ENCODE measurements around the gene FTCD.

FTCD gene

DNA sequence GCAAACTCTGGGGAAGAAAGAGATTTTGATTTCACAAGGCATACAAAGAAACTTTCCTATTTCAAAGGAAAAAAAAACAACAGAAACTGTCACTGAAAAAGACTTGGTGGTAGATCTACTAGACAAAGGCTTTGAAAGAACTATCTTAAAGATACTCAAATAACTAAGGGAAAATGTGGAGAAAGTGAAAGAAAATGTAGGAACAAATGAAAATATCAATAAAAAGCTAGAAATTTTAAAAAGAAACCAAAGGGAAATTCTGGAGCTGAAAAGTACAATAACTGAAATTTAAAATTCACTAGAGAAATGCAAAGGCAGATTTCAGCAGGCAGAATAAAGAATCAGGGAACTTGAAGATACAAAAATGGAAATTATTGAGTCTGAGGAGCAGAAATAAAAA is 51.3 kb downstream of the FTCD start:
- no peak for DNase-seq

DNA sequence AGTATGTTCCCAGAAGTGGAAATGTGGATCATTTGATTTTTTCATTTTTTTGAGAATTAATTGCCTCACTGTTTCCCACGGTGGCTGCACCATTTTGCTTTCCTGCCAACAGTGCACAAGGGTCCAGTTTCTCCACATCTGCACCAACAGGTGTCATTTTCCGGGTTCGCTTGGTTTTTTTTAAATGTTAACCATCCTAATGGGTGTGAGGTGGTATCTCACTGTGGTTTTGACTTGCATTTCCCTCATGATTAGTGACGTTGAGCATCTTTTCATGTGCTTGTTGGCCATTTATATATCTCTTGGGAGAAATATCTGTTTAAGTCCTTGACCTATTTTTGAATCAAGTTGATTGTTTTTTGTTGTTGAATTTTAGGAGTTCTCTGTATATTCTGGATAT is 54.5 kb downstream of the FTCD start:
- no peak for DNase-seq

DNA sequence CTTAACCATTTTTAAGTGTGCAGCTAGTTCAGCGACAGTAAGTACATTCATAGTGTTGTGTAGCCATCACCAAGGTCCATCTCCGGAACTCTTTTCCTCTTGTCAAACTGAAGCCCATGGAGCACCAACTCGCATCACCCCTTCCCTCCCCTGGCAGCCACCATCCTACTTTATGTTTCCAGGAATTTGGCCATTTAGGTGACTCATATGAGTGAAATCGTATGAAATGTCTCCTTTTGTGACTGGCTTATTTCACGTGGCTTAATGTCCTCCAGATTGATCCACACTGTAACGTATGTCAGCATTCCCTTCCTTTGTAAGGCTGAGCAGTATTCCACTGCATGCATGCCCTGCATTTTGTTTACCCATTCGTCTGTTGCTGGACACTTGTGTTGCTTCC is 55.0 kb downstream of the FTCD start:
- DNase-seq: no peak

DNA sequence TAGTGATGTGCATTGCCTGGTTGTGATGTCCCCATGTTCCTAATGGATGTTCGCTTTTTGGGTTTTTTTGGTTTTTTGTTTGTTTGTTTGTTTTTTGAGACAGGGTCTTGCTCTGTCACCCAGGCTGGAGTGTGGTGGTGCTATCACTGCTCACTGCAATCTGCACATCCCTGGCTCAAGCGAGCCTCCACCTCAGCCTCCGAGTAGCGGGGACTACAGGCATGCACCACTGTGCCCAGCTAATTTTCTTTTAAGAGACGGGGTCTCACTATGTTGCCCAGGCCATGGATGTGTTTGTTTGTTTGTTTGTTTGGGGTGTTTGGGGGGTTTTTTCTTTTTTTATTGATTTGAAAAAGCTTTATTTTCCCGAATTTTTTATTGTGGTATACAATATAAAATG is 55.4 kb downstream of the FTCD start:
- DNase-seq: no peak

DNA sequence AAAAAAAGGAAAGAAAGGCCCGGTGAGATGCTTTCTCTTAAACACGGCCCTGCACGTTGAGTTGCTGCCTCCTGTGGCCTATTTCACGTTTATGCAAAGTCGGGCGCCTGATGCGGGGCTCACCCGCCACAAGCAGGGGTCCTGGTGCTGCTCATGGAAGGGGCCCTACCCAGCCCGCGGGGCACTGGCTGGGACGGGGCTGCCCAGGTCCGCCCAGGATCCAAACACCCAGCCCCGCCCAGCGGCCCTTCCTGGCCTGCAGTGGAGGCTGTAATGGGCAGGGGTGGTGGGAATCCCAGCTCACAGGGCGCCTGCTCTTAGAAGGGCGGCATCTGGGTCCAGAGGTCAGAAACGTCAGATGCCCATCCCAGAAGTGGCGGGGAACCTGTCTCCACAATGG is 55.9 kb downstream of the FTCD start:
- DNase-seq: no peak

DNA sequence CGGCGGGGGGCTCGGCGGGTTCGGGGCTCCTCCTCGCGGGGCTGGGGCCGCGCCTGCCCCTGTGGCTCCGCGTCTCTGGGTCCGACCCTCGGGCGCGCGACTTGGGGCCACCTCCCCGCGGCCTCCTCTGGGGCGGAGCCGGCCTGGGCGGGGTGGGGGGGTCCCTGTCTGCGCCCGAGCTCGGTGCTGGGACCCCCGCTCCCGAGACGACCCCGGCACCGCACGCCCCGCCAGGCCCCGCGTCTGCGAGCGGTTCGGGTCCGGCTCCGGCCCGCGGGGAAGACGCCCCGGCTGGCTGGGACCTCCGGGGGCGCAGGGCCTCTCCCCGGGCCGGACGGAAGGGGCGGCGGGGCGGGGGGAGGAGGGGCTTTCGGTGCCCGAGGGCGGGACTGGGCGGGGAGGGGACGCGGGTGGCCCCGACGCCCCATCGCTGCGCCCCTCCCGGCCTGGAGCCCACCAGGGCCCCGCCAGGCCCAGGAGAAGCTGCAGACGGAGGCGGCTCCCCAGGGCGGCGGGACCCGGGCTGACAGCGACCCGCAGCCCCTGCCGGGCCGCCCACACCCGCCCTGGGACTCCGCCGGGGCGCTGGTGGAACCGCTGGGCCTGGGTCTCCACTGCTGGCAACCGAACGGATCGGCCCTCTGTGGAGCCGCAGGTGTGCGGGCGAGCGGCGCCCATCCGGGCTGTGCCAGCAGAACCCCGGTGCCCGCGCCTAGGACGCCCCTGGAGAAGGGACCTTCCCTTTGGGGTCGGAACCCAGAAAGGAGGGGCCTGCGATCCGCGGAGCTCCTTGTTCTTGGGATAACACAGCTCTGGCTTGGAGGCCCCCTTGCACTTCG is 56.9 kb downstream of the FTCD start:
- peak in 1 of 4 experiments; percentile 30 for DNase-seq

DNA sequence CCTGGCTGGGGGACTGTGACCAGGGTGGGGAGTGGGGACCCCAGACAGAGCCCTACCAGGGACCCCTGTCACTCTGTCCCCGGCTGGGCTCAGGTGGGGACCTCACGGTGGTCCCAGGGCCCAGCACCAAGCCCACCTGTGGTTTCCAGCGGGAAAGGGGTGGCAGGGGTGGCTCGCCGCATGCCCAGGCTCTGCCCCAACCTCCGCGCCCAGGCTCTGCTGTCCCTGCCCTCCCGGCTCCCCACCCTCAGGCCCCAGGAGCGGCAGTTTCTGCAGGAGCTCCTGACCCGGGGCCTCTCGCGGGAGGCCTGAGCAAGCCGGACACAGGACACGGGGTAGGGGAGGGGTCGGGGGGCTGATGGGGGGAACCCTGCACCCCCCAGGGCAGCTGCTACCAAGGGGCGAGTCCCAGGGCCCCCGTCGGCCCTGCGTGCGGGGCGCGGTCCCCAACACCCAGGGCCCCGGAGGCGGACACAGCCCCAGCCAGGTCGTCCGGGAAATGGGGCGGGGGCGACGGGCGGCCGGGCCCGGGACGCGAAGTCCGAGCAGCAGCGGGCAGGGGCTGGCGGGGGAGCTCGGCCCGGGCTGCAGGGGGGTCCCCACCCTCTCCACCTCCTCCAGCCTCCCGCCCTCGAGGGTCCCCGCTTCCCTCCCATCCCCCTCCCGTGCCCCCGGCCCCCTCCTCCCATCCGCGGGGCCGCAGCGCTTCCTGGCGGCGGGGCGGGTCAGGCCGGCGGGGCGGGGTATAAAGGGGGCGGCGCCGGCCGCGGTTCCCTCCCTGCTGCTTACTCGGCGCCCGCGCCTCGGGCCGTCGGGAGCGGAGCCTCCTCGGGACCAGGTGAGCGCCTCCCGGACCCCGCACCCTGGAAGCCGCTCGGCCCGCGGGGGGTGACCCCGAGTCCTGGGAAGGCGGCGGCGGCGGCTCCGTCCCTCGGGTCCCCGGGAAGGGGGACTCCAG is 57.8 kb downstream of the FTCD start, which contains the start of gene COL6A2:
COL6A2 (plus strand) TSS at position 777 of the 958 bp plus-strand sequence.
- DNase-seq: peak in 3 of 4 experiments; percentile 17 to 53 (median 41)

DNA sequence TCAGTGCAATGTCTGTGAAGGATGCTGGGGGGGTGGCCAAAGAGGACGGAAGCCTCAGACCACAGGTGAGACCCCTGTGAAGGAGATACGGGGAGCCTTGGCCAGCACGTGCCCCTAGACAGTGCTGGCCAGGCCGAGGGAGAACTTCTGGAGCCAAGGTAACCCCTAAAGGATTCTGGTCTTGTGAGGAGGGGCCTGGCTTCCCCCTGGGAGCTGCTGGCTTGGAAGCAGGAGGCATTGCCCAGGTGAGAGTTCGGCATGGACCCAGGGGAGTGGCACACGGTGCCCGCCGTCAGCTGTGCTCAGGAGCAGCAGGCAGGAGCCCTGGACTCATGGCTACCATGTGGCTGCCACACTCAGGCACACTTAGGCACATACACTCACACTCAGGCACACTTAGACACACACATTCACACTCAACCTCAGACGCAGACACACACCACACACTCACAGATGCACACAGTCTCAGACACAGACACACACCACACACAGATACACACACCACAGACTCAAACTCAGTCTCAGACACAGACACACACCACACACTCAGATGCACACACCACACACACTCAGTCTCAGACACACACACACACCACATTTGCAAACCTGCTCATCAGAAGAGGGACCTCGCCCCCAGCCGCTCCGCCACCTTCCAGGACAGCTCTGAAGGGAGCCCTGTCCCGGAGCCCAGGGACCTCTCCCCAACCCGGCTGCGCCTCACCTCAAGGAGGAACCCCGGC is 58.6 kb downstream of the FTCD start:
- no peak for DNase-seq

DNA sequence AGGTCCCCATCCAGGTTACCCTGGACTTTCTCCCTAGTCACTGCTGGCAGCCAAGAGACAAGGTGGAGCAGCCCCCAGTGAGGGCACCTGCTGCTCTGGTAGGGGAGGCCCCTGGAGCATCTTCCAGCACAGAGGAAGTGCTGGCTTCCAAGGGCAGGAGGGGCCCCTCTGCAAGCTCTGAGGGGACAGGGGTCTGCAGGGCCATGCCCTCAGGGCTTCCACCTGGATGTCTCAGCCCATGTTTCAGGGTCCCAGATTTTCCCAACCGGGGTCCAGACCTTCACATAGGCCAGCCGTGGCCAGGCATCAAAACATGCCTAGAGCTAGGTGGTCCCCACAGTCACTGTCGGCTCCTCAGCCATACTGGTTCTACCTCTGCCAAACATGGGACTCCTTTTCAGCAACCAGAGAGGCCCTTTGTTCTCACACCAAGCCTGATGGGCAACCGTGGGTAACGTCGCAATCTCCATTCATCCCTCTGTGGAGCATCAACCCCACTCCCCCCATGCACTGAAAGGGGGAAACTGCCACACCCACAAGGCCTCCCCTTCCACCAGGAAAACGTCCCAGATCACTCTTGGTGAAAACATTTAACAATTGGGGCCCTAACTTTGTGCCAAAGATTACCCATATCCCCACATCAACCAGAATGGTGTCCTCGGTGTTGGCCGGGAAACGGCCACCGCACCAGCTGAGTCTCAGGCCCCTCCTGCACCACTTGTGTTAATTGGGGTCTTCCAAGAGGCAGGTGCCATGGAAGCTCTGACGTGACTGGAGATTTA is 59.4 kb downstream of the FTCD start:
- no peak for DNase-seq

DNA sequence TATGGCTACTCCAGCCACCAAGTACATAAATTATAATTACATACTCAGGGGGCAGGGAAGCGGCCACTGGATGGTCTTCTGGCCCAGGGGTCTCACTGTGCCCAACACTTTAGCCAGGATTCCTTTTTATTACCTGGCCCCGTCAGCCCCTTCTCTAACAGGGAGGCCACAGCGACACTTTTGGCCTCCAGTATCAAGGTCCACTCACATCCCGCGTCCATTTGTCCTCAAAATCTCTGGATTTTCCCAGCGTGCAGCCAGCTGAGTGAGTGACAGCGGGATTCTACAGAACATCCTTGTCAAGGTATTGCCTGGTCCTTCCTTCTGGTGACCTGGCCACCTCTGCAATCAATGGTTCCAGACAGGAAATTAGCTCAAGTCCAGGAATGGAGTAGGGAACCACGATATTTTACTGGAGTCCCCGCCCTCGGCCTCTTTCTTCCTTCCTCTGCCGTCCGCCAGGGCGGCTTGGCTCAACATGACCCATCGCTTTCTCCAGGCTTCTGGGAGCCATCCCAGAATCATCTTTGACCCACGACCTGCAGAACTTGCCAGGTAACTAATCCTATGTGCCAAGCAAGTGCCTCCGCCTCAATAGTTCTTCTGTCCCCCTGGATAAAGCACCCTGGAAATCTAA is 60.2 kb downstream of the FTCD start:
- no peak for DNase-seq

DNA sequence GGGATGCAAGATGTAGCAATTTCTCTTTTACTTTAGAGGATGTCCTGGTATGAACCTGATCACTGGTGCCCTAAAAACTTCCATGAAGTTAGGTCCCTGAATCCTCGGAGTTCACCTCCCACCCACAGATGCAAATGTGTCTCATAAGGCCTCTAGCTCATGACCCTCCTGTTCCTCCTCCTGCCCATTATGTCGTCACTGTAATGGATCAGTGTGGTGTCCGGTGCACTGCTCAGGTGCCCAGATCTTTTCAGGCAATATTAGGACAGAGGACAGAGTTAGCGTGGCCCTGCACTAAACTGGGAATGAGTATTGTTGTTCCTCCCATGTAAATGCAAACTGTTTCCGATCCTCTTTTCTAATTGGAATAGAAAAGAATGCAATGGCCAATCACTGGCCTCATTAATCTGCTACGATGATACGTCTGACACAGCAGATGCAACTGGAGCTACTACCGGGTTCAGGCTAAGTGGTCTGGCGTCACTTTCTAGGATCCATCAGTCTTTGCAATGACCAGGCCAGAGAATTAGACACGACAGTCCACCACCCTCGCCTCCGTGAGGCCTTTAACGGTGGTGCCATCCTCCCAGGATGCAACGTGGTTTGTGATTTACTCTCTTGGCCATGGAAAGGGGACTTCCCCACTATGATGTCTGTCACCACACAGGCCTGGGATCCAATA is 60.8 kb downstream of the FTCD start:
- DNase-seq: no peak

DNA sequence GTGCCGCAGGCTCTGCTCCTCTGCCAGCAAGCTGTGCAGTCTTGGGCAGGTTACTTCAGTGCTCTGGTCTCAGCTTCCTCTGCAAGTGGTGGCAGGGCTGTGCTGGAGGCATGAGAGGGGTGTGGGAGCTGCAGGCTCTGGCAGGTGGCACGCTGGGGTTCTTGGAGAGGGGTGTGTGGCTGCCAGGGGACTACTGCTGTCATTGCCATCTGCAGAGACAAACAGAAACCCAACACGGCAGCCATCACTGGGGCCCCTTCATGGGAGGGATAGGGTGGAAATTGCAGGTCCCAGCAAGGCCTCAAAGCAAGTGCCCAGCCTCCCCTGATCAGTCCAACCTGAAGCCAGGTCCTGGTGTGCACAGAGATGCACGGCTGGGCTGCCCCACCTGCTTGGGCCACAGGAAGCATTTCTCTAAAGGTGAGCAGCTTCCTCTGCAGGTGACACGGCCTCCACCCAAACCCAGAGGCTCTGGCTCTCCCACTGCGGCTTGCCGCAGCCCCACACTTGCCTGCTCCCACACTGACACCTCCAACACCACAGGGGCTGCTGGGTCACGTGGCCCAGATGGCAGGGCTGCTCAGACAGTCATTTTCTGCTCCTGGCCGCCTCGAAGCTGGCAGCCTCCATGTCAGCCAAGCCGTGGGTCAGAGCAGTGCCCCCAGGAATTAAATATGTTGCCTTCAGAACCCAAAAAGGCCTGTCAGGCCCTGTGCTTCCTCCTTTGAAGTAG is 61.5 kb downstream of the FTCD start:
- no peak for DNase-seq

DNA sequence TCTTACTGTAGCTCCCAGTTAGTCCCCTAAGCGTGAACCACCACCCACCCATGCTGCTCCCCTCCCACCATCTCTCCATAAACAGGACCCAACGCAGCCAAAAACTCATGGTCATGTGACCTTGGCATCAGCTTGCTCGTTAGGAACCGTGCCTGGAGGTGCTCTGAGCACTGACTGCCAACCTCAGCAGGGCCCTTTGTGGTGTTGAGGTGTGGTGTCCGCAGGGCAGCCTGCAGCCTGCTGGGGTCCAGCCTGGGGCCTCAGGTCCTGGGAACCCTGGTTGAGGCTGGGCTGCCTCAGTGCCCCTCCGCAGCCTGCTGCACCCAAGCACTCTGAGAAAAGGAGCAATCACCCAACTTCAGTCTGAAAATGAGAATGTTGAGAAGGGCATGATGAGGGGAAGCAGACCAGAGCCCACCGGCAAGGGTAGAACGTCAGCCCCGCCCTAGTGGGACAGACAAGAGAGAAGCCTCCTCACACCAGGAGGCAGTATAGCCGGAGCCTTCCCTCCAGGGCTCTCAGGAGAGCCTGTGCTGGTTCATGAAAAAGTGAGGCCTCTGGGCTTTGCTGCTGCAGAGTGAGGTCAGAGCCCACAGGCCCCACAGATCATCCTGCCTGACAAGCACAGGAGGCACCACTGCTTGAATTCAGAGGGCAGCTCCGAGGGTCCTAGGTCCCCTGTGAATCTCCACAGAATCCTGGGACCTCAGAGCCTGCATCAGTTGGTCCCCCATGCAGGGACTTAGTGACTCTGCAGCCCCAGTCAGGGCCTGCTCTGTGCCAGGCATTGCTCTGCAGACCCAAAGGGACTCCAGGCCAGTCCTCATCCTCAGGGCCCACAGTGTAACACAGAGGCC is 62.3 kb downstream of the FTCD start:
- DNase-seq: no peak

DNA sequence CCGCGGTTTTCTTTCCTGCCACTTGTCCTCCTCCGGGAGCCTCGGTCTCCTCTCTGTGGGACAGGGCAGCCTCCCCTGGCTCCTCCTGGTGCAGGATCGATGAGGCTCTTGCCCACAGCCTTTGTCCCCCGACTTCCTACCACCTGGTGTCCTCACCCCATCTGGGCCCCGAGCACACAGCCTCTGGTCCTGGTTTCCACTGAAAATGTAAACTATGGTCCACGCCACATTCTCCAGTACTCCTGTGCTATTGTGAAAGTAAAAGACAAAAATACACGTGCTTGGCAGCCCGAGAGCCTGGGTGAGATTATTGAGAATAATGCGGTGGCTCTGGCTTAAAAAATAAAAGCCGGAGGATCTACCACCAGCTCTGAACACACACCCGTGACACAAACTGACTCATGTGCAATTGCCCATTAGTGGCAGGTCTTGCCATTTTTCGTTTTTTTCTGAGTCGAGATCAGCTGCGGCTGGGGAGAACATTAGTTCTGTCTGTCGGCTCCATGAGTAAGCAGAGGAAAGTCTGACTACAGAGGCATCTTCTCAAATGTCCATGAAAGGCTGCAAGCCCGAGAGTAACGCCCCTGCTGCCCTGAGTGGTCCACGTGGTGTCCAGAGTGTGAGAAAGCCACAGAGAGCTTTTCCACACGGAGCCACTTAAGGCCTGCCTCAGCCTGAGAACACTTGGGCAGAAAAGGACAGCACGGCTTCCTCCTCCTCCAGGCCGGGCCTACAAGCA is 63.2 kb downstream of the FTCD start:
- DNase-seq: no peak

DNA sequence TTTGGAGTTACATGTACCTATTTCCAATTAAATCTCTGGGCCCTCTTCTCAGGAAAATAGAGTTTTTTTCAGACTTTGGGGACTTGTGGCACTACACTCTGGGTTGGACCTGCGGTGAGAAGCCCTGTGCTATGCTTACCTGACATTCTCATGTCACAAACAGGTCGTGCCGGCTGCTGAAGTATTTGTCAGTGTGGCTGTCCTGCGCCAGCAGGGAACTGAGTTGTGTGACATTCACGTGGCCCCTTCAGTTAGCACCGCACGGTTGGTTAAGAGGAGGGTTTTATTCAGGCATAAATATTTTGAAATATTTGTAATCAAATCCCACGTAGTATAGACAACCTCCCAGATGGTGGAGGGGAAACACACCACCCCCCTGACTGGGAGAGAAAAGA is 63.8 kb downstream of the FTCD start:
- DNase-seq: no peak

DNA sequence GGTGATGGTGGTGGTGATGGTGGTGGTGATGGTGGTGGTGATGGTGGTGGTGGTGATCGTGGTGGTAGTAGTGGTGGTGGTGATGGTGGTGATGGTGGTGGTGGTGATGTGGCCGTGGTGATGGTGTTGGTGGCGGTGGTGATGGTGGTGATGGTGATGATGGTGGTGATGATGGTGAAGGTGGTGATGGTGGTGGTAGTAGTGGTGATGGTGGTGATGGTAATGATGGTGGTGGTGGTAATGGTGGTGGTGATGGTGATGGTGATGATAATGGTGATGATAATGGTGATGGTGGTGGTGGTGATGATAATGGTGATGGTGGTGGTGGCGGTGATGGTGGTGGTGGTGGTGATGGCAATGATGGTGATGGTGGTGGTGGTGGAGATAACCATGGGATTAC is 64.3 kb downstream of the FTCD start:
- no peak for DNase-seq

DNA sequence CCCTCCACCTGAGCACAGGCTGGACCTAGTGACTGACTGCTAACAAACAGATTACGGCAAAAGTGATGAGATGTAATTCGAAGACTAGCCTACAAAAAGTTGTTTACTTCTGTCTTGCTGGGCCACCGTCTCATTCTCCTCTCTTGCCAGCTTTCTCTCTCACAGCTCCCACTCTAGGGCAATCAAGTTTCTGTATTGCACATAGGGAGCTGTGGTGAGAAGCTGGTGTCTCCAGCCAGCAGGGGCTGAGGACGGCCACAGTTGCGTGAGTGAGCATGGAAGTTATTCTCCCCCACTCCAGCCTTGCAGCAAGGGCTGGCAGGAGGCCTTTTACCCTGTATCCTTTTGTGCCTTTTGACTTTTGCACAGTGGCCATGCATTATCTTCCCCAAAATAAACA is 66.1 kb downstream of the FTCD start:
- no peak for DNase-seq

DNA sequence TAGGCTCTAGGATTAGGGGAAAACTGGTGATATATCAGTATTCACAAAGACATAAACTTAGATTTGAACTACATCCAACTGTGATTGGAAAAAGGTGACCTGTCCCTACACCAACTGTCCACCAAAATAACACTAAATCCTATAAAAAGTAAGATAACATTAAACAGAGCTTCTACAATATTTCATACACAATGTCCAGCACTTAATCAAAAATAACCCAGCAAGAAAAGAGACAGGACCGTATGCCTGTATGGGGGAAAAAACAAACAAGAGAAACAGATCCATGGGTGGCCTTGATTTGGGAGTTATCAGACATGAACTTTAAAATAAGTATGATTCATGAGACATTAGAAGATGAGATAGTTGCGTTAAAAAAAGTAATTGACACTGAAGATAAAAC is 67.2 kb downstream of the FTCD start:
- DNase-seq: no peak

DNA sequence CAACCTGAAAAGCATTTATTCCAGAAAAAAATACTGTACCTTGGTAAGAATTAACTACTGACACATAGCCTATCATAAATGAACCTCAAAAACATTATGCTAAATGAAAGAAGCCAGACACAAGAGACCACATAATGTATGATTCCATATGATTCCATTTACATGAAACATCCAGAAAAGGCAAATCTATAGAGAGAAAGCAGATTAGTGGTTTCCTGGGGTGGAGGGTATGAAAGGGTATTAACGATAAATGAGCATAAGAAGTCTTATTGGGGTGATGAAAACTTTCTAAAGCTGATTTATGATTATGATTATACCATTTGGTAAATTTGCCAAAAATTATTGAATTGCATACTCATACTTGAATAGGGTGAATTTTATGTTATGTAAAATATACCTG is 67.7 kb downstream of the FTCD start:
- no peak for DNase-seq
